HCT116 (cell line): ENCODE measurements around the gene PPFIA2. TPM values are rescaled to one million over a fixed set of nuclear protein-coding genes. Genes with fewer than 3 reads are reported as not detected.

Experiments used
- ATAC-seq: fragments of 200-7000 bp; cut with Tn5 transposase; 2 replicates; pipeline ENCODE4 v1.9.1; 2020; ENCODE audit warnings: mild to moderate bottlenecking, moderate library complexity
- BruUV-seq: library from RNA; stranded (reverse); fragments of 400-500 nt; replicated peaks from 2 replicates; lab custom pipeline; 2021; lab: Mats Ljungman, UMichigan
- CTCF ChIA-PET: fragments of 300-600 bp; sonication (Branson Sonifier 250); formaldehyde crosslinking; loops from one replicate; lab custom pipeline; 2021; ENCODE audit warnings: antibody characterized with exemption; lab: Charles Lee
- POLR2A ChIA-PET: fragments of 300-600, 350-600 bp; sonication (Branson Sonifier 250); formaldehyde crosslinking; loops from one replicate; lab custom pipeline; 2021; ENCODE audit warnings: antibody characterized with exemption; lab: Charles Lee
- RAD21 ChIA-PET, 2 experiments: fragments of 300-600 bp; sonication (Branson Sonifier 250); formaldehyde crosslinking; loops; one replicate each; lab custom pipeline; 2023; ENCODE audit warnings: low total read pairs in 2 of 2; ENCODE audit not compliant: uncharacterized antibody in 2 of 2, unreplicated experiment in 2 of 2, low non-redundant PET in 1 of 2; lab: Charles Lee
- DNase-seq: peaks from one replicate; pipeline ENCODE4 v3.0.0-alpha.2; 2010; ENCODE audit warnings: low read depth, low spot score
- H2AFZ ChIP-seq: fragments of 200-600 bp; shearing (Covaris generic), sonication (generic); 2 replicates; pipeline ENCODE4 v1.6.1; 2017; ENCODE audit warnings: low read depth, mixed run types, mixed read lengths, antibody characterized with exemption, low read length; ENCODE audit not compliant: poor library complexity, severe bottlenecking
- H3K27ac ChIP-seq: 2 replicates; pipeline ENCODE4 v1.5.1; 2012; ENCODE audit warnings: low read depth, low read length
- H3K27me3 ChIP-seq: fragments of 200-600 bp; sonication (generic); 2 replicates; pipeline ENCODE4 v1.6.1; 2016; ENCODE audit warnings: mixed run types, low read length, mixed read lengths; ENCODE audit not compliant: insufficient read depth
- H3K36me3 ChIP-seq, 2 experiments: fragments of 200-500 bp in 1 of 2; fragments of 200-600 bp in 1 of 2; sonication (Bioruptor generic) in 1 of 2; sonication (generic) in 1 of 2; 2 replicates each; pipeline versions ENCODE4 v1.5.1 to v1.6.1; 2014 to 2016; ENCODE audit warnings: low read length in 2 of 2, inconsistent platforms in 1 of 2, mixed read lengths in 1 of 2, mixed run types in 1 of 2; ENCODE audit not compliant: insufficient read depth in 2 of 2, control insufficient read depth in 1 of 2
- H3K4me1 ChIP-seq, 2 experiments: fragments of 200-600 bp in 1 of 2; sonication (generic) in 1 of 2; 2 replicates each; pipeline versions ENCODE4 v1.5.1 to v1.6.1; 2012 to 2017; ENCODE audit warnings: low read length in 2 of 2, inconsistent platforms in 1 of 2, mild to moderate bottlenecking in 1 of 2, mixed read lengths in 1 of 2, mixed run types in 1 of 2, moderate library complexity in 1 of 2; ENCODE audit not compliant: insufficient read depth in 2 of 2, control insufficient read depth in 1 of 2
- H3K4me2 ChIP-seq: fragments of 200-600 bp; sonication (generic); 2 replicates; pipeline ENCODE4 v1.6.1; 2017; ENCODE audit warnings: mixed run types, low read length, mixed read lengths
- H3K4me3 ChIP-seq, 2 experiments: fragments of 200-600 bp in 1 of 2; sonication (generic) in 1 of 2; replicated peaks in 1 of 2; 2 replicates each; pipeline ENCODE4 v1.5.1; 2011 to 2016; ENCODE audit warnings: low read length in 2 of 2, control low read depth in 1 of 2, low read depth in 1 of 2, mild to moderate bottlenecking in 1 of 2, mixed read lengths in 1 of 2, mixed run types in 1 of 2
- H3K79me2 ChIP-seq: fragments of 200-600 bp; sonication (generic); 2 replicates; pipeline ENCODE4 v1.6.1; 2017; ENCODE audit warnings: mild to moderate bottlenecking, mixed run types, low read length, moderate library complexity, mixed read lengths; ENCODE audit not compliant: insufficient read depth
- H3K9ac ChIP-seq: fragments of 200-600 bp; sonication (generic); 2 replicates; pipeline ENCODE4 v1.6.1; 2016; ENCODE audit warnings: low read length, mixed read lengths
- H3K9me2 ChIP-seq: fragments of 200-600 bp; sonication (generic), shearing (Covaris generic); 2 replicates; pipeline ENCODE4 v1.6.1; 2017; ENCODE audit warnings: mixed run types, mild to moderate bottlenecking, moderate library complexity; ENCODE audit not compliant: insufficient read depth
- H3K9me3 ChIP-seq, 2 experiments: fragments of 200-500 bp in 1 of 2; fragments of 200-600 bp in 1 of 2; sonication (Bioruptor generic) in 1 of 2; sonication (generic) in 1 of 2; 2 replicates each; pipeline ENCODE4 v1.6.1; 2014 to 2017; ENCODE audit warnings: low read length in 2 of 2, mixed read lengths in 2 of 2, inconsistent platforms in 1 of 2, low read depth in 1 of 2, mild to moderate bottlenecking in 1 of 2, mixed run types in 1 of 2, moderate library complexity in 1 of 2; ENCODE audit not compliant: control insufficient read depth in 1 of 2, insufficient read depth in 1 of 2
- H4K20me1 ChIP-seq: fragments of 200-600 bp; sonication (generic), shearing (Covaris generic); 2 replicates; pipeline ENCODE4 v1.6.1; 2017; ENCODE audit warnings: mixed run types, mild to moderate bottlenecking, moderate library complexity; ENCODE audit not compliant: insufficient read depth
- ATF3 ChIP-seq: IDR thresholded peaks from 2 replicates; pipeline ENCODE4 v1.6.1; 2012
- CBX3 ChIP-seq: IDR thresholded peaks from 2 replicates; pipeline ENCODE4 v1.6.1; 2012; ENCODE audit warnings: low read depth
- CEBPB ChIP-seq: IDR thresholded peaks from 2 replicates; pipeline ENCODE4 v1.6.1; 2012; ENCODE audit warnings: low read depth
- EGR1 ChIP-seq: IDR thresholded peaks from 2 replicates; pipeline ENCODE4 v1.6.1; 2012; ENCODE audit warnings: low read depth
- EZH2phosphoT487 ChIP-seq: fragments of 200-600 bp; IDR thresholded peaks from 2 replicates; pipeline ENCODE4 v1.6.1; 2018; ENCODE audit warnings: antibody characterized with exemption, borderline replicate concordance
- FOSL1 ChIP-seq: IDR thresholded peaks from 2 replicates; pipeline ENCODE4 v1.6.1; 2012; ENCODE audit warnings: low read depth
- JUND ChIP-seq: IDR thresholded peaks from 2 replicates; pipeline ENCODE4 v1.6.1; 2012
- POLR2A ChIP-seq: IDR thresholded peaks from 2 replicates; pipeline ENCODE4 v1.7.0; 2011; ENCODE audit warnings: borderline replicate concordance; ENCODE audit not compliant: insufficient read depth, insufficient read length; ENCODE audit errors: extremely low read depth
- SIN3A ChIP-seq: IDR thresholded peaks from 2 replicates; pipeline ENCODE4 v1.6.1; 2012; ENCODE audit warnings: low read depth
- SP1 ChIP-seq: IDR thresholded peaks from 2 replicates; pipeline ENCODE4 v1.6.1; 2012; ENCODE audit warnings: low read depth
- SRF ChIP-seq: IDR thresholded peaks from 2 replicates; pipeline ENCODE4 v1.6.1; 2012; ENCODE audit warnings: low read depth
- TCF7L2 ChIP-seq: IDR thresholded peaks from 2 replicates; pipeline ENCODE4 v1.7.0; 2011; ENCODE audit warnings: borderline replicate concordance, inconsistent platforms; ENCODE audit not compliant: insufficient read depth, insufficient read length; ENCODE audit errors: extremely low read depth
- YY1 ChIP-seq: IDR thresholded peaks from 2 replicates; pipeline ENCODE4 v1.6.1; 2011; ENCODE audit warnings: low read length, low read depth, moderate library complexity, mild to moderate bottlenecking; ENCODE audit not compliant: insufficient replicate concordance; ENCODE audit errors: extremely low read depth
- ZFX ChIP-seq: fragments of 450-650 bp; IDR thresholded peaks from 2 replicates; pipeline ENCODE4 v1.6.1; 2017
- ZNF274 ChIP-seq: fragments of 200-500 bp; sonication (Bioruptor generic); IDR thresholded peaks from 2 replicates; pipeline ENCODE4 v1.6.1; 2014; ENCODE audit warnings: mild to moderate bottlenecking, low read depth, low read length, inconsistent platforms
- intact Hi-C: fragments of 100-400 bp; cut with micrococcal nuclease; formaldehyde crosslinking; loops from 2 replicates; pipeline ENCODE4 v1.10.0; 2022
- total RNA-seq: library from RNA; stranded (reverse); gene quantifications from one replicate; pipeline ENCODE4 v1.2.1, GENCODE V29; 2021; ENCODE audit not compliant: unreplicated experiment
- TF ChIP-seq, protein P1 (sequence below): IDR thresholded peaks from 2 replicates; pipeline ENCODE4 v1.6.1; 2012; ENCODE audit warnings: low read depth
- TF ChIP-seq, protein P2 (sequence below): IDR thresholded peaks from 2 replicates; pipeline ENCODE4 v1.6.1; 2012
- TF ChIP-seq, protein P3 (sequence below): IDR thresholded peaks from 2 replicates; pipeline ENCODE4 v1.6.1; 2011; ENCODE audit warnings: mild to moderate bottlenecking, low read length, moderate library complexity; ENCODE audit not compliant: insufficient replicate concordance; ENCODE audit errors: extremely low read depth

The PPFIA2 gene
- total RNA-seq, 1 experiment from 2014 or later: not detected

DNA sequence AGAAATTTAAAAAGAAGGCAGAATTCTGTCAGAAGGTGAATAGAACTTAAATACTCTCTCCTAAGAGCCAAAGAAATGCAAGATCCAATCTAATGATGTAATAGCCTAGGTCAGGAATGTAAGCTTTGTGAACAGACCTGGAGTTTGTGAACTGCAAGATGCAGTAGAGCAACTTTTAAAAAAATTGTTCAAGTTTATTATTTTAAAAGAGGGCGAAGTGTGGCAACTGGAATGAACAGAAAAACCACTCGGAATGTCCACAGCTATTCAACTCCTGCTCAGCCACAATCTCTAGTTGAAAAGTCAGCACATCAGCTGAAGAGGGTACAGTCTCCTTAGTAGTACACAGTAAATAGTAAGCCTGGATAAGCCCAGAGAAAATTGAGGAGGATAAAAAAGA, 228.8 kb downstream of the PPFIA2 start (continued):
- TF ChIP-seq, protein P1, sequence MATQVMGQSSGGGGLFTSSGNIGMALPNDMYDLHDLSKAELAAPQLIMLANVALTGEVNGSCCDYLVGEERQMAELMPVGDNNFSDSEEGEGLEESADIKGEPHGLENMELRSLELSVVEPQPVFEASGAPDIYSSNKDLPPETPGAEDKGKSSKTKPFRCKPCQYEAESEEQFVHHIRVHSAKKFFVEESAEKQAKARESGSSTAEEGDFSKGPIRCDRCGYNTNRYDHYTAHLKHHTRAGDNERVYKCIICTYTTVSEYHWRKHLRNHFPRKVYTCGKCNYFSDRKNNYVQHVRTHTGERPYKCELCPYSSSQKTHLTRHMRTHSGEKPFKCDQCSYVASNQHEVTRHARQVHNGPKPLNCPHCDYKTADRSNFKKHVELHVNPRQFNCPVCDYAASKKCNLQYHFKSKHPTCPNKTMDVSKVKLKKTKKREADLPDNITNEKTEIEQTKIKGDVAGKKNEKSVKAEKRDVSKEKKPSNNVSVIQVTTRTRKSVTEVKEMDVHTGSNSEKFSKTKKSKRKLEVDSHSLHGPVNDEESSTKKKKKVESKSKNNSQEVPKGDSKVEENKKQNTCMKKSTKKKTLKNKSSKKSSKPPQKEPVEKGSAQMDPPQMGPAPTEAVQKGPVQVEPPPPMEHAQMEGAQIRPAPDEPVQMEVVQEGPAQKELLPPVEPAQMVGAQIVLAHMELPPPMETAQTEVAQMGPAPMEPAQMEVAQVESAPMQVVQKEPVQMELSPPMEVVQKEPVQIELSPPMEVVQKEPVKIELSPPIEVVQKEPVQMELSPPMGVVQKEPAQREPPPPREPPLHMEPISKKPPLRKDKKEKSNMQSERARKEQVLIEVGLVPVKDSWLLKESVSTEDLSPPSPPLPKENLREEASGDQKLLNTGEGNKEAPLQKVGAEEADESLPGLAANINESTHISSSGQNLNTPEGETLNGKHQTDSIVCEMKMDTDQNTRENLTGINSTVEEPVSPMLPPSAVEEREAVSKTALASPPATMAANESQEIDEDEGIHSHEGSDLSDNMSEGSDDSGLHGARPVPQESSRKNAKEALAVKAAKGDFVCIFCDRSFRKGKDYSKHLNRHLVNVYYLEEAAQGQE: no peak
- no peak for TF ChIP-seq EZH2phosphoT487
- TF ChIP-seq EGR1: no peak
- no peak for TF ChIP-seq SIN3A

DNA sequence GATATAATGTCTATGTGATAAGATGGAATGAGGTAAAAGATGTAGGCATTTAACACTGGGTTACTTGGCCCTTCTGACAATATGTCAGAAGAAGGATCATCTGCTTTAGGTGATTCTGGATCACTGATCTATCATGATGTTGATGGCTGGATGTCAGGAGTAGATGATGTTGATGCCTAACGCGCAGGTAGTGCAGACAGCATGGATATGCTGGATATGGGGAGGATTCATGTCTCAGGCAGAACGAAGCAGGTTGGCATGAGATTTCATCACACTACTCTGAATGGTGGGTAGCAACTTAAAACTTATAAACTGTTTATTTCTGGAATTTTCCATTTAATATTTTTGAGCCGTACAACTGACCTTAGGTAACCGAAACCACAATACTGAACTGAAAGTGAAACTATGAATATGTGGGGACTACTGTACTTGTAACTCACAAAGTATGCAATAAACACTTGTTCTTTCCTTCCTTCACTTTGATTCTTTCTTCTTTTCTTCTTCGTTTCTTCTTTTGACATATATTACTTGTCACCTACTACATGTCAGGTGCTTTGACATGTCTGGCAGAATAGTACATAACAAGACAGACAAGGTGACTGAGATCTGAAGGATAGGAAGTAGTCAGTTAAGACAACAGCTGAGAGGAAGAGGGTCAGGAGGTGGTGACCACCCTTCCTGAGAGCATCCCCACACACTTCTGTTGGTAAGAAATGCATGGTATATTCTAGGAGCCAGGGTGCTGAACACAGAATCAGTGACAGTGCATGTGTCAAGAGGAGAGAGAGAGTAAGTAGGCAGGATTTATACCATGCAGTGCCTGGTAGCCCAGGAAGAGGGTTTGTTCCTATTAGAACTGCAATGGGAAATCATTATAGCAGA, 238.8 kb downstream of the PPFIA2 start:
- Histone ChIP-seq H3K9ac (no peak overlapping the region), H2AFZ (no peak overlapping the region), H3K79me2 (no peaks in the 10 kb centered on the region), H3K36me3 (no peaks in the 10 kb centered on the region), H3K27me3 (no peaks in the 10 kb centered on the region), H4K20me1 (no peaks in the 10 kb centered on the region), H3K4me2 (peak overlapping the region; percentile 1; the same call in 1 of the 2 replicates), H3K4me3 (no peak overlapping the region), H3K4me1 (no peaks in the 10 kb centered on the region), H3K9me2 (no peaks in the 10 kb centered on the region), H3K27ac (no peak overlapping the region), H3K9me3 (no peaks in the 10 kb centered on the region)
- ChIA-PET RAD21 (no interaction called here), CTCF (no interaction called here), POLR2A (no interaction called here)
- no peak for ATAC-seq
- BruUV-seq: no TSS peak
- no peak for DNase-seq
- intact Hi-C loops: no loop called here
- TF ChIP-seq ZFX (no peak), ZNF274 (no peak), TCF7L2 (no peak), CEBPB (no peak), ATF3 (no peak), SIN3A (no peak), POLR2A (no peak), CBX3 (no peak), JUND (no peak), SRF (no peak), YY1 (no peak), FOSL1 (no peak), SP1 (no peak)
- TF ChIP-seq, protein P2, sequence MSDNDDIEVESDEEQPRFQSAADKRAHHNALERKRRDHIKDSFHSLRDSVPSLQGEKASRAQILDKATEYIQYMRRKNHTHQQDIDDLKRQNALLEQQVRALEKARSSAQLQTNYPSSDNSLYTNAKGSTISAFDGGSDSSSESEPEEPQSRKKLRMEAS: no peak
- TF ChIP-seq, protein P3, sequence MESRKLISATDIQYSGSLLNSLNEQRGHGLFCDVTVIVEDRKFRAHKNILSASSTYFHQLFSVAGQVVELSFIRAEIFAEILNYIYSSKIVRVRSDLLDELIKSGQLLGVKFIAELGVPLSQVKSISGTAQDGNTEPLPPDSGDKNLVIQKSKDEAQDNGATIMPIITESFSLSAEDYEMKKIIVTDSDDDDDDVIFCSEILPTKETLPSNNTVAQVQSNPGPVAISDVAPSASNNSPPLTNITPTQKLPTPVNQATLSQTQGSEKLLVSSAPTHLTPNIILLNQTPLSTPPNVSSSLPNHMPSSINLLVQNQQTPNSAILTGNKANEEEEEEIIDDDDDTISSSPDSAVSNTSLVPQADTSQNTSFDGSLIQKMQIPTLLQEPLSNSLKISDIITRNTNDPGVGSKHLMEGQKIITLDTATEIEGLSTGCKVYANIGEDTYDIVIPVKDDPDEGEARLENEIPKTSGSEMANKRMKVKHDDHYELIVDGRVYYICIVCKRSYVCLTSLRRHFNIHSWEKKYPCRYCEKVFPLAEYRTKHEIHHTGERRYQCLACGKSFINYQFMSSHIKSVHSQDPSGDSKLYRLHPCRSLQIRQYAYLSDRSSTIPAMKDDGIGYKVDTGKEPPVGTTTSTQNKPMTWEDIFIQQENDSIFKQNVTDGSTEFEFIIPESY: no peak
